DMS53 treated with DMSO at 0.1 percent for 48 hours (cell line): ENCODE results near the gene HOXD11.

Source experiments
- DNase-seq: peaks from one replicate; lab custom pipeline; 2025; ENCODE audit not compliant: unreplicated experiment; lab: John Stamatoyannopoulos, UW

HOXD11 gene

DNA sequence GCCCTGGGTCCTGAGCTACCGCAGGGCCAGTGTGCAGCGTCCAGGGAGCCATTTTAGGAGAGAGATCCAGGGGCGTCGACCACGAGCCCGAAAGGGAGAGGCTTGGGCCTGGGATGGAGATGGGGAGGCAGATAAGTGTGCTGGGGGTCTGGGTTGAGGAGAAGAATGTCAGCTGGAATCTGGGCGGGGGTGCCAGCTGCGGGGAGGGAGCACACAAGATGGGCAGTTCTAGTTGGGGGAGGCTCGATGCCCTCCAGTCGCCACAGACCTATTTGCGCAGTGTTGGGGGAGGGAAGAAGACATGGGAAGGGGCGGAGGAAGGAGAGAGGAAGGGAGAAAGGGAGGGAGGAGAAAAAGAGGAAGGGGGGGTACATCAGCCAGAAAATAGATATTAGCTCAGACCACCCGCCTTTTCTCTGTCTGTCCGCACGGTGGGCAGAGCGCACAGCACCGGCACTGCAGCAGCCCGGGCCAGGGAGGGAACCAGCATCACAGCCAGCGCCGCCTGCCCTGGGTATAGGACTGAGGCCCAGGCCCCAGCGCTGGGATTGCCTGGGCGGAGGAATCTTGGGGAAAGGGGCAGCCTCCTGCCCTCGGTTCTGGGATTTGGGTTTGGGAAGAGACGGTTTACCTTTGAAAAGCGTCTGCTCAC, 1.9 kb upstream of the HOXD11 start:
- DNase-seq: no peak

- no peak for DNase-seq
Measured at GRCh38 chr2:176105730-176106580, 1.1 kb upstream of the HOXD11 start.

DNA sequence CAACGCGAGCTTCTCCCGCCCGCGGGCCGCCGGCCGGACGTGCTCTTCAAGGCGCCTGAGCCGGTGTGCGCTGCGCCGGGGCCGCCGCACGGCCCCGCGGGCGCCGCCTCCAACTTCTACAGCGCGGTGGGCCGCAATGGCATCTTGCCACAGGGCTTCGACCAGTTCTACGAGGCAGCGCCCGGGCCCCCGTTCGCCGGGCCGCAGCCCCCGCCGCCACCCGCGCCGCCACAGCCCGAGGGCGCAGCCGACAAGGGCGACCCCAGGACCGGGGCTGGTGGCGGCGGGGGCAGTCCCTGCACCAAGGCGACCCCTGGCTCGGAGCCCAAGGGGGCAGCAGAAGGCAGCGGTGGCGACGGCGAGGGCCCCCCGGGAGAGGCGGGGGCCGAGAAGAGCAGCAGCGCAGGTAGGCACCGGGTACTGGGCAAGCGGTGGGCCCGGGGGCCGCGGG, 676 bp downstream of the HOXD11 start:
- DNase-seq: no peak

DNA sequence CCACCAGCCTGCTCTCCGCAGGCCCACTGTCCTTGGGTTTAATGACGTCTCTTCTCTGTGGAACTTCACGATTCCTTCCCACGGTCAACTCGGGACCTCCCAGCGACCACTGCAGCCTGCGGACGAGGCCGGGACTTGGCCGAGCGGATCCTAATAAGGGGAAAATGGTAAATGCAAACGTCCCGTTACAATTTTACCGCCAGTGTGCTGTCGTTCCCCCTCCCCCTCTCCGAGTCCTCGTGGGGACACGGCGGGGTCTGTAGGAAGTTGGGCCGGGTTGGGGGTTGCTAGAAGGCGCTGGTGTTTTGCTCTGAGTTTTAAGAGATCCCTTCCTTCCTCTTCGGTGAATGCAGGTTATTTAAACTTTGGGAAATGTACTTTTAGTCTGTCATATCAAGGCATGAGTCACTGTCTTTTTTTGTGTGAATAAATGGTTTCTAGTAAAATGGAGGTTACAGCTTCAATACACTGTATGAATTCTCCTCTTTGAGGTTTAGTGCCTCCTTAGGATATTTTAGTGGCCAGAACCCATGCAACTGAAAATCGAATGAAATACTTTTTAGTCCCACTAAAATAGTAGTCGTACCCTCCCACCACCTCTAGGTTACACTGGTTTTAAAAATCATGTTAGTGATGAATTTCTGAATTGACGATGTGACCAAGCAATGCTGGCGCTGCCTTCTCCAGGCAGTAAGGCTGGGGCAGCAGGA, 2.3 kb downstream of the HOXD11 start:
- no peak for DNase-seq

DNA sequence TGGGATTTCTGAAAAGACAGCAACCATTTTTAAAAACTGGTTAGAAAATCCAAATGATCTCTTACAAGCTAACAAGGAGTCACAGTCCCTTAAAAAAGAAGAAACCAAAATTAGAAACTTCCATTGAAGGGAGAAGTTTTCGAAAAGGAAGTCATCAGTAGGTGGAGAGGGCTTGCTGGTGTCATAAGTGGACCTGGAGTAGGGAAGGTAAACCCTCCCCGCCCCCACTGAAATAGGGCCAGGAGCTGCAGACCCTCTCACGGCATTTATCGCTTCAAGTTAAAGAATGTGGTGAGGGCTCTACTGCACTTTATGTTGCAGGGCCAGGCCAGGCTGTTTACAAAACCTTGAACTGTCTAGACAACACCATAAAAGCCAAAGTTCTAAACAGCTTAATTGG, 2.9 kb downstream of the HOXD11 start:
- no peak for DNase-seq

DNA sequence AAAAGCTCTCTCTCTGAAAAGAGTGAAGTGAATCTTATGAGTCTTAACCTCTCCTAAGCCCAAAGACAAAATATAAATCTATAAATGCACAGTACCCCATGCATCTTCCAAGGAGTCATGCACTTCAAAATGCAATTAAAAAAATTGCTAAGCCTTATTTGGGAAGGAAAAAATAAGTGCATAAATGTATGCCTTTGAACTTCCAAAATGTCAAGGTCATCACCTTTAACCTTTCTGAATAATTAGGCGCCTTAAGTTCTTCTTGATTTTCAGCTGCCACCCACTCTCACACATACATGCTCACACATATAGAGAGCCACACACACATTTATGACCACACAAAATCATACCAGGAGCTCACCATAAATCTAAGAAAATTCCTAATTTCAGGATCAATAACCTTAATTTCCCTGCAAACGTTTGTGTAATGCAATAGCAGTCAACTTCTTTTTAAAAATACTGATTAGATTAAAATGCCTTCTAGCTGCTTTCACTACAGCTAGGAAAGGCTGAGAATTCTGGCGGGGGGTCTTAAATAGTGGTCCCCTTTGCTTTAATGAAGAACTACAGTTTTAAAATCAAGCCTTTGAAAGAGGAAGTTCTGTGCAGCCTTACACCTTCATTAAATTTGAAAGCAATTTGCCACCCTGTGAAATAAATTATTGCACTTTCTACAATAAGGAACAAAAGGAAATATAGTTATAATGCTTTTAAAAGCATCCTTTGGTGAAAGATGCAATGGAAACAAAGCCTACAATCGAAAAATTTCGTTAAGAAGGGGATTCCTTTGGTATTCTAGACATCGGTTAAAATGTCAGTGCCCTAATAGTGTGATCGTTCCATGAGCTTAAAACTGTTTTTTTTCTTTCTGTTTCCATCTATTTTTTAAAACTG, 3.6 kb downstream of the HOXD11 start:
- no peak for DNase-seq

GRCh38 chr2:176111309-176111663, 4.2 kb downstream of the HOXD11 start:
- DNase-seq: peak; percentile 80

DNA sequence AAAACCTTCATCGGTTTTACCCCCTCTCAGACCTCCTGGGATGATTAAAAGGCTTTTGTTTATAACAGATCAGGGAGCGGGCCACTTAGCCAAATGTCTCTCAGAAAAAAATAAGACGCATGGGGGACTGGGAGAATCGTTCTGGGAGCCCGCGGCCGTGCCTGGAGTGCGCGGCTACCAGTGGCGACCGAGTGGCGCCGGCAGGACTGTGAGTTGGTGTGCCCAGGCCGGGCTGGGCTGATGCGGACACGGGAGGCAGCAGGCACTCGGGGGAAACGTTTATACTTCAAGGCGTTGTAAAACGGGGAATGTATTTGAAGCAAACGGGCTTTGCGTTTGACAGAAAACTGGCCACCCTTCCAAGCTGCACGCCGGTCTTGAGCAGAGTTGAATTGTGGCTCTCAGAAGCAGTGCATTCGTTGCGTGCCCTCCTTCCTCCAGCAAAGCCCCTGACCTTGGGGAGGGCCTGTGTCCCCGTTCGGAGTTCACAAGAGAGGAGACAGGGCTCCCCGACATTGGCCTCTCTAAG, 4.8 kb downstream of the HOXD11 start:
- DNase-seq: no peak

DNA sequence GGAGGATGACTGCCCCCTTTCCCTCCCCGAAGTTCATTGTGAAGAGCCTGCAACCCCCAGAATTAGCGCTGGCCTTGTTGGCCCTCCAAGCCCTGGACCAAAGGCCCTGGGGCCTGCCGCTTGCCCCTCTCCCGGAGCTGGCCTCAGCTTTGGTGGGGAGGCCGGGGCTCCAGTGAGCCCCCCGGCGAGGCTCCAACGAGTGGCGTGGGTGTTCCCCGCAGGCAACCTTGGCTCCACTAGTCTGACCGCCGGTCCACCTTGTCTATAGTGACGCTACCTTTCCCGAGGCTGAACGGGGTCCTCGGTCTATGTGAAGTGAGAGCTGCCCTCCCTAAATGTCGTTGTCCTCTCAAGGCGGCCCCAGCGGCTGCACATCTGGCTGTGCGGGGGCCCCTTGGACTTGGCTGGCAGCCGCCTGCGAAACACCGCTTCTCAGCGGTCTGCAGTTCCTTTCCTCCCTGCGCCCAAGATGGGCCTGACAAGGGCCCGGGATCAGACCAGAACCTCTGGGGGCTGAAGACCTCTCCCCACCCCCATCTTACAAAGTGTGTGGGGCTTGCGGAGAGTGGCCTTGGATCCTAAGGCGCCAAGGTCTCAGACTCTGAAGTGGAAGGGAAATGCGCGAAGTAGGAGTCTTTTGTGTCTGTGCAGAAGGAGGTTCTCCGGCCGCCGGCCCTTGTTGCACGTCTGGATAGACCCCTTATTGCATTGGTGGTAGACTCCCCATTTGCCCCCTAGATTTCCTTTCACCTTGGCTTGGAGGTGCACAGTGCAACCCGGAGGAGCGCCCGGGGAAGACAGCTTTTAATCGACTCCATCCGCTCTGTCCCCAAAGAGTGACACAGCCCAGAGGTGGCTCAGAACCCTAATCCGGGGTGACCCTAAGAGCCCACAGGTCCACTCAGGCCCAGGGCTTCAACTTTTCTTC, 5.6 kb downstream of the HOXD11 start:
- no peak for DNase-seq

- peak; percentile 79 for DNase-seq
Measured at GRCh38 chr2:176114120-176114929, 7.2 kb downstream of the HOXD11 start.

GRCh38 chr2:176114930-176115625, 8.0 kb downstream of the HOXD11 start:
- DNase-seq: no peak

- DNase-seq: peak; percentile 55
Measured at GRCh38 chr2:176115883-176116813, 9.1 kb downstream of the HOXD11 start, which contains the start of gene HOXD10. Gene HOXD10 (plus strand): TSS chr2:176116778. CDS start chr2:176116834, 56 bp downstream.

DNA sequence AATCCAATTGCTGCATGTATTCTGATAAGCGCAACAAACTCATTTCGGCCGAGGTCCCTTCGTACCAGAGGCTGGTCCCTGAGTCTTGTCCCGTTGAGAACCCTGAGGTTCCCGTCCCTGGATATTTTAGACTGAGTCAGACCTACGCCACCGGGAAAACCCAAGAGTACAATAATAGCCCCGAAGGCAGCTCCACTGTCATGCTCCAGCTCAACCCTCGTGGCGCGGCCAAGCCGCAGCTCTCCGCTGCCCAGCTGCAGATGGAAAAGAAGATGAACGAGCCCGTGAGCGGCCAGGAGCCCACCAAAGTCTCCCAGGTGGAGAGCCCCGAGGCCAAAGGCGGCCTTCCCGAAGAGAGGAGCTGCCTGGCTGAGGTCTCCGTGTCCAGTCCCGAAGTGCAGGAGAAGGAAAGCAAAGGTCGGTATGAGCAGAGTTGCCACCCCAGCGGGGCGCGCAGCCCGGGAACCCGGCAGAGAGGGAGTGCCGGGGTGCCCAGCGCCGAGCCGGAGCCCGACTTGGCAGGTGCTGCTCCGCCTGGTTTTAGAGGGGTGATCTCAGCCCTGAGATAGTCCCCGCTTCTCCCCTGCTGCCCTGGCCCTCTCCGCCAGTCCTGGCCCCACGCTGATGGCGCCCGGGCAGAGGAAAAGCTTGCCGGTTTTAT, 10.2 kb downstream of the HOXD11 start:
- DNase-seq: no peak

- no peak for DNase-seq
Measured at GRCh38 chr2:176117823-176118371, 10.8 kb downstream of the HOXD11 start.

- DNase-seq: peak; percentile 58
Measured at GRCh38 chr2:176118601-176119339, 11.7 kb downstream of the HOXD11 start.
